ENCODE results near the gene CLIC4. TPM values are rescaled to one million over a fixed set of nuclear protein-coding genes. Genes with fewer than 3 reads are reported as not detected.

The CLIC4 gene
- total RNA-seq, 1 donor from 2014 or later, result 120 TPM

GRCh38 chr1:24709791-24710441 is 35.3 kb upstream of the CLIC4 start:
- no peak for DNase-seq (ENCODE audit: low read depth)
- Histone ChIP-seq H3K4me3 (ENCODE audit: low read depth, low read length) (no peak overlapping the region), H3K27me3 (ENCODE audit: control insufficient read depth, insufficient read depth, low read length) (no peaks in the 10 kb centered on the region), H3K36me3 (ENCODE audit: control insufficient read depth, insufficient read depth, low read length) (no peaks in the 10 kb centered on the region)
- FAIRE-seq, result no peak
- TF ChIP-seq, protein P1, sequence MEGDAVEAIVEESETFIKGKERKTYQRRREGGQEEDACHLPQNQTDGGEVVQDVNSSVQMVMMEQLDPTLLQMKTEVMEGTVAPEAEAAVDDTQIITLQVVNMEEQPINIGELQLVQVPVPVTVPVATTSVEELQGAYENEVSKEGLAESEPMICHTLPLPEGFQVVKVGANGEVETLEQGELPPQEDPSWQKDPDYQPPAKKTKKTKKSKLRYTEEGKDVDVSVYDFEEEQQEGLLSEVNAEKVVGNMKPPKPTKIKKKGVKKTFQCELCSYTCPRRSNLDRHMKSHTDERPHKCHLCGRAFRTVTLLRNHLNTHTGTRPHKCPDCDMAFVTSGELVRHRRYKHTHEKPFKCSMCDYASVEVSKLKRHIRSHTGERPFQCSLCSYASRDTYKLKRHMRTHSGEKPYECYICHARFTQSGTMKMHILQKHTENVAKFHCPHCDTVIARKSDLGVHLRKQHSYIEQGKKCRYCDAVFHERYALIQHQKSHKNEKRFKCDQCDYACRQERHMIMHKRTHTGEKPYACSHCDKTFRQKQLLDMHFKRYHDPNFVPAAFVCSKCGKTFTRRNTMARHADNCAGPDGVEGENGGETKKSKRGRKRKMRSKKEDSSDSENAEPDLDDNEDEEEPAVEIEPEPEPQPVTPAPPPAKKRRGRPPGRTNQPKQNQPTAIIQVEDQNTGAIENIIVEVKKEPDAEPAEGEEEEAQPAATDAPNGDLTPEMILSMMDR (IDR thresholded peaks at IDR 0.05; ENCODE audit: insufficient read depth, low read length, severe bottlenecking), result no peak

DNA sequence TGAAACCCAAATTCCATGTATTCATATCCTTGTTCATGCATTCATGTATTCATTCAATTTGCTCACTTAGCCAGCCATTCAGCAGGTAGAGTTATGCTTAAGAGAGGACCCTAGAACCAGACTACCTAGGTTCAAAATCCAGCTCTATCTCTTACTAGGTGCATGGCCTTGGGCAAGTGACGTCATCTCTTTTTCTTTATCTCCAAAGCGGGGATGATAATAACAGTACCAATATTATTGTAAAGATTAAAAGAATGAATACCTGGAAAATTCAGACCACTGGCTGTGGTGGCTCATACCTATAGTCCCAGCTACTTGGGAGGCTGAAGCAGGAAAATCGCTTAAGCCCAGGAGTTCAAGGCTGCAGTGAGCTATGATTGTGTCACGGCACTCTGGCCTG is 33.9 kb upstream of the CLIC4 start:
- H3K36me3 ChIP-seq (ENCODE audit: control insufficient read depth, insufficient read depth, low read length), result no peaks in the 10 kb centered on the region
- FAIRE-seq, result no peak
- H3K4me3 ChIP-seq (ENCODE audit: low read depth, low read length), result no peak overlapping the region
- TF ChIP-seq, protein P1 (IDR thresholded peaks at IDR 0.05; ENCODE audit: insufficient read depth, low read length, severe bottlenecking), result no peak
- H3K27me3 ChIP-seq (ENCODE audit: control insufficient read depth, insufficient read depth, low read length), result no peaks in the 10 kb centered on the region
- DNase-seq (ENCODE audit: low read depth), result no peak

GRCh38 chr1:24713176-24713575 is 32.1 kb upstream of the CLIC4 start:
- TF ChIP-seq, protein P1 (IDR thresholded peaks at IDR 0.05; ENCODE audit: insufficient read depth, low read length, severe bottlenecking), result no peak
- no peak for FAIRE-seq
- no peak for DNase-seq (ENCODE audit: low read depth)
- Histone ChIP-seq H3K27me3 (ENCODE audit: control insufficient read depth, insufficient read depth, low read length) (no peaks in the 10 kb centered on the region), H3K36me3 (ENCODE audit: control insufficient read depth, insufficient read depth, low read length) (no peaks in the 10 kb centered on the region), H3K4me3 (ENCODE audit: low read depth, low read length) (no peak overlapping the region)

- H3K36me3 ChIP-seq (ENCODE audit: control insufficient read depth, insufficient read depth, low read length), result no peaks in the 10 kb centered on the region
- no peak overlapping the region for H3K4me3 ChIP-seq (ENCODE audit: low read depth, low read length)
- DNase-seq (ENCODE audit: low read depth) (no peak), FAIRE-seq (no peak)
- TF ChIP-seq, protein P1 (IDR thresholded peaks at IDR 0.05; ENCODE audit: insufficient read depth, low read length, severe bottlenecking), result no peak
- H3K27me3 ChIP-seq (ENCODE audit: control insufficient read depth, insufficient read depth, low read length), result no peaks in the 10 kb centered on the region
These were observed 31.5 kb upstream of the CLIC4 start for GRCh38 chr1:24713736-24714135.

GRCh38 chr1:24714859-24715520 is 30.3 kb upstream of the CLIC4 start:
- FAIRE-seq, result no peak
- TF ChIP-seq, protein P1 (IDR thresholded peaks at IDR 0.05; ENCODE audit: insufficient read depth, low read length, severe bottlenecking), result no peak
- Histone ChIP-seq H3K4me3 (ENCODE audit: low read depth, low read length) (no peak overlapping the region), H3K27me3 (ENCODE audit: control insufficient read depth, insufficient read depth, low read length) (no peaks in the 10 kb centered on the region), H3K36me3 (ENCODE audit: control insufficient read depth, insufficient read depth, low read length) (no peaks in the 10 kb centered on the region)
- no peak for DNase-seq (ENCODE audit: low read depth)
